Kidney (tissue), 14 donors: ENCODE results near the gene EP400. TPM values are rescaled to one million over a fixed set of nuclear protein-coding genes. Genes with fewer than 3 reads are reported as not detected.

Experiments used
- DNase-seq, 5 donors: peaks; one replicate each; pipeline ENCODE4 v3.0.0-alpha.2; 2013 to 2020
- FAIRE-seq: peaks from 2 replicates; lab custom pipeline; 2012; peaks lifted over from hg19 to GRCh38; lab: Jason Lieb, UNC
- H3K27ac ChIP-seq, 2 donors: one replicate each; pipeline ENCODE4 v1.7.0; 2013; ENCODE audit warnings: low read depth in 2 of 2, low read length in 2 of 2, inconsistent platforms in 1 of 2
- H3K27me3 ChIP-seq: one replicate; pipeline ENCODE4 v1.7.1; 2013; ENCODE audit warnings: low read length, inconsistent platforms; ENCODE audit not compliant: control insufficient read depth, insufficient read depth
- H3K36me3 ChIP-seq, 3 donors: one replicate each; pipeline versions ENCODE4 v1.7.0 to v1.7.1; 2013; ENCODE audit warnings: low read length in 3 of 3, control low read depth in 1 of 3, inconsistent platforms in 1 of 3; ENCODE audit not compliant: insufficient read depth in 3 of 3, control insufficient read depth in 2 of 3
- H3K4me1 ChIP-seq, 3 donors: one replicate each; pipeline versions ENCODE4 v1.7.0 to v1.7.1; 2013; ENCODE audit warnings: low read length in 3 of 3, inconsistent platforms in 1 of 3, low read depth in 1 of 3; ENCODE audit not compliant: control insufficient read depth in 2 of 3, insufficient read depth in 2 of 3
- H3K4me3 ChIP-seq, 3 donors: one replicate each; pipeline versions ENCODE4 v1.7.0 to v1.8.1; 2013; ENCODE audit warnings: low read length in 3 of 3, control low read depth in 1 of 3, inconsistent platforms in 1 of 3
- H3K9ac ChIP-seq, 3 donors: one replicate each; pipeline versions ENCODE4 v1.7.0 to v1.7.1; 2013; ENCODE audit warnings: low read length in 3 of 3, control low read depth in 1 of 3, inconsistent platforms in 1 of 3
- H3K9me3 ChIP-seq, 3 donors: one replicate each; pipeline versions ENCODE4 v1.7.0 to v1.7.1; 2013; ENCODE audit warnings: low read length in 3 of 3, control low read depth in 1 of 3, inconsistent platforms in 1 of 3; ENCODE audit not compliant: control insufficient read depth in 2 of 3, insufficient read depth in 1 of 3
- intact Hi-C: fragments of 100-400 bp; cut with DNase I; formaldehyde crosslinking; loops from one replicate; pipeline ENCODE4 v1.11.1; 2022
- polyA plus RNA-seq: library from polyadenylated mRNA; stranded (reverse); fragments of 350-450 nt; fragmentation: Illumina TruSeq; extraction: RNeasy Lipid Tissue Mini Kit (QIAGEN cat#74804); gene quantifications from one replicate; pipeline ENCODE4 v1.2.3, GENCODE V29; 2014; ENCODE audit warnings: low read depth, low replicate concordance; ENCODE audit not compliant: insufficient read depth
- total RNA-seq: library from RNA; stranded (reverse); fragmentation: NEBNext Ultra II Directional; extraction: Animal tissue kit (Norgen Biotek cat#: 25700); gene quantifications from one replicate; pipeline ENCODE4 v1.2.1, GENCODE V29; 2021
- TF ChIP-seq, protein P1 (sequence below): IDR thresholded peaks from 3 replicates; pipeline ENCODE4 v1.5.1; 2012; ENCODE audit warnings: mild to moderate bottlenecking, moderate library complexity, borderline replicate concordance; ENCODE audit not compliant: insufficient read depth; ENCODE audit errors: extremely low read depth
- donor health status: control.
- donor health status: control.
- donor health status: control.
- donor health status: control.
- donor health status: control.
- donor health status: DM: yes; HTN: yes; CAD: no.
- donor health status: Normal renal cell carcinoma (clear cell type).

The EP400 gene
- total and polyA plus RNA-seq, 2 donors from 2014 or later: 7.5 to 44.7 TPM

- Histone ChIP-seq H3K27ac (no peak overlapping the region), H3K4me1 (peaks cover 0 to 8% (median 6%) of the 10 kb centered on the region in 3 donors), H3K4me3 (no peak overlapping the region), H3K9ac (no peak overlapping the region), H3K27me3 (no peaks in the 10 kb centered on the region), H3K36me3 (peaks cover 7 to 26% (median 18%) of the 10 kb centered on the region in 3 donors), H3K9me3 (no peaks in the 10 kb centered on the region)
- peak in 2 of 5 donors; percentile 6 to 42 for DNase-seq
- intact Hi-C loops: no loop called here
- TF ChIP-seq, protein P1, sequence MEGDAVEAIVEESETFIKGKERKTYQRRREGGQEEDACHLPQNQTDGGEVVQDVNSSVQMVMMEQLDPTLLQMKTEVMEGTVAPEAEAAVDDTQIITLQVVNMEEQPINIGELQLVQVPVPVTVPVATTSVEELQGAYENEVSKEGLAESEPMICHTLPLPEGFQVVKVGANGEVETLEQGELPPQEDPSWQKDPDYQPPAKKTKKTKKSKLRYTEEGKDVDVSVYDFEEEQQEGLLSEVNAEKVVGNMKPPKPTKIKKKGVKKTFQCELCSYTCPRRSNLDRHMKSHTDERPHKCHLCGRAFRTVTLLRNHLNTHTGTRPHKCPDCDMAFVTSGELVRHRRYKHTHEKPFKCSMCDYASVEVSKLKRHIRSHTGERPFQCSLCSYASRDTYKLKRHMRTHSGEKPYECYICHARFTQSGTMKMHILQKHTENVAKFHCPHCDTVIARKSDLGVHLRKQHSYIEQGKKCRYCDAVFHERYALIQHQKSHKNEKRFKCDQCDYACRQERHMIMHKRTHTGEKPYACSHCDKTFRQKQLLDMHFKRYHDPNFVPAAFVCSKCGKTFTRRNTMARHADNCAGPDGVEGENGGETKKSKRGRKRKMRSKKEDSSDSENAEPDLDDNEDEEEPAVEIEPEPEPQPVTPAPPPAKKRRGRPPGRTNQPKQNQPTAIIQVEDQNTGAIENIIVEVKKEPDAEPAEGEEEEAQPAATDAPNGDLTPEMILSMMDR: no peak
- no peak for FAIRE-seq
Observed at GRCh38 chr12:132056320-132056719, 106.6 kb downstream of the EP400 start.

GRCh38 chr12:132056951-132057350 lies 107.2 kb downstream of the EP400 start:
- H3K4me3 ChIP-seq: no peak overlapping the region
- no peaks in the 10 kb centered on the region for H3K9me3 ChIP-seq
- peaks cover 0 to 8% (median 6%) of the 10 kb centered on the region in 3 donors for H3K4me1 ChIP-seq
- intact Hi-C loops: no loop called here
- H3K36me3 ChIP-seq: peaks cover 7 to 31% (median 19%) of the 10 kb centered on the region in 3 donors
- no peak overlapping the region for H3K9ac ChIP-seq
- TF ChIP-seq, protein P1: no peak
- FAIRE-seq (no peak), DNase-seq (no peak)
- no peaks in the 10 kb centered on the region for H3K27me3 ChIP-seq
- no peak overlapping the region for H3K27ac ChIP-seq

GRCh38 chr12:132057691-132058090 lies 107.9 kb downstream of the EP400 start:
- FAIRE-seq (no peak), DNase-seq (no peak)
- TF ChIP-seq, protein P1: no peak
- peaks cover 8 to 31% (median 24%) of the 10 kb centered on the region in 3 donors for H3K36me3 ChIP-seq
- H3K27ac ChIP-seq: no peak overlapping the region
- no peak overlapping the region for H3K9ac ChIP-seq
- intact Hi-C loops: no loop called here
- H3K4me1 ChIP-seq: peaks cover 0 to 8% (median 6%) of the 10 kb centered on the region in 3 donors
- H3K9me3 ChIP-seq: no peaks in the 10 kb centered on the region
- H3K27me3 ChIP-seq: no peaks in the 10 kb centered on the region
- H3K4me3 ChIP-seq: no peak overlapping the region

- Histone ChIP-seq H3K4me1 (peaks cover 0 to 8% (median 6%) of the 10 kb centered on the region in 3 donors), H3K27me3 (no peaks in the 10 kb centered on the region), H3K9ac (no peak overlapping the region), H3K27ac (no peak overlapping the region), H3K9me3 (no peaks in the 10 kb centered on the region), H3K4me3 (no peak overlapping the region), H3K36me3 (peaks cover 6 to 28% (median 25%) of the 10 kb centered on the region in 3 donors)
- FAIRE-seq (no peak), DNase-seq (no peak)
- intact Hi-C loops: no loop called here
- TF ChIP-seq, protein P1: no peak
Observed at GRCh38 chr12:132061197-132061596, 111.5 kb downstream of the EP400 start.
